AG04449 (cell line): ENCODE data around the gene HAUS7.

ENCODE experiments used
- CTCF ChIA-PET: fragments of 350-600 bp; formaldehyde crosslinking; extraction: SDS; loops from one replicate; lab custom pipeline; 2021; ENCODE audit warnings: antibody characterized with exemption; lab: Yijun Ruan, JAX
- POLR2A ChIA-PET: fragments of 400-600, 350-600 bp; formaldehyde crosslinking; extraction: SDS; loops from one replicate; lab custom pipeline; 2020; ENCODE audit warnings: antibody characterized with exemption, inconsistent platforms; lab: Yijun Ruan, JAX
- DNase-seq: peaks from one replicate; pipeline ENCODE4 v3.0.0-alpha.2; 2010; ENCODE audit warnings: low read depth, low spot score
- H3K4me3 ChIP-seq: 2 replicates; pipeline ENCODE4 v1.5.1; 2011; ENCODE audit warnings: low read depth, mild to moderate bottlenecking, control low read depth, low read length
- CTCF ChIP-seq: IDR thresholded peaks from one replicate; pipeline ENCODE4 v1.5.1; 2011; ENCODE audit warnings: mild to moderate bottlenecking, moderate library complexity, low read length, control low read depth, inconsistent platforms; ENCODE audit not compliant: insufficient read depth; ENCODE audit errors: missing control alignments

Gene HAUS7

GRCh38 chrX:153474718-153475117 lies 4.3 kb upstream of the HAUS7 start:
- TF ChIP-seq CTCF: no peak
- no peak overlapping the region for H3K4me3 ChIP-seq
- ChIA-PET CTCF (interaction anchor here (9.1 kb wide), 1 partner anchor 34 kb away, joined by 166 read pairs; no protein-coding TSS in a partner anchor), POLR2A (interaction anchor here (2.7 kb wide), 1 partner anchor 17 kb away, joined by 7 read pairs; no protein-coding TSS in a partner anchor)
- DNase-seq: no peak

- ChIA-PET POLR2A (interaction anchor here (0.9 kb wide), 1 partner anchor 19 kb away, joined by 4 read pairs; no protein-coding TSS in a partner anchor), CTCF (interaction anchor here (0.8 to 9.1 kb wide), 5 partner anchors 13 to 65 kb away, joined by 3 to 166 read pairs (median 27); partner anchors contain the start of gene BGN)
- no peak for DNase-seq
- H3K4me3 ChIP-seq: no peak overlapping the region
- no peak for TF ChIP-seq CTCF
These were observed 3.9 kb upstream of the HAUS7 start for GRCh38 chrX:153474266-153474665.

DNA sequence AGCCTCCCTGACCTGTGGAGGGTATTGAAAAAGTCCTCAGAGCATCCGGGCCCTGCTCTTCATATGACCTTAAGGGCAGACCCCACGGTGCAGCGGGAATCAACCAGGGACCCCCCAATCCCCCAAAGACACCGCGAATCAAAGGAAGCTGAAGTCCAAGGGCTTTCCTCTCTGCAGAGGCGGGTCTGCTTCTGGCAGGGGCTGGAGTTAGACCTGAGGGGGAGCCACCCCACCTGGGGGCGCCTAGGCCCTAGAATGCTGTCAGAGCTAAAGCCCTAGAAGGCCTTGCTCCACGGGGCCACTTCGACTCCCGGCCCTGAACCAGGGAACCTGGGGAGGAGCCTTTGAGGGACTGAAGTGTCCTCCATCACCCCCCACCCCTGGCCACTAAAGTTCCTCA lies 2.8 kb upstream of the HAUS7 start:
- H3K4me3 ChIP-seq: no peak overlapping the region
- DNase-seq: no peak
- no peak for TF ChIP-seq CTCF
- ChIA-PET CTCF (interaction anchor here (0.7 to 9.1 kb wide), 5 partner anchors 12 to 66 kb away, joined by 3 to 166 read pairs (median 27); partner anchors contain the start of gene BGN), POLR2A (interaction anchor here (0.9 kb wide), 1 partner anchor 21 kb away, joined by 4 read pairs; no protein-coding TSS in a partner anchor)

DNA sequence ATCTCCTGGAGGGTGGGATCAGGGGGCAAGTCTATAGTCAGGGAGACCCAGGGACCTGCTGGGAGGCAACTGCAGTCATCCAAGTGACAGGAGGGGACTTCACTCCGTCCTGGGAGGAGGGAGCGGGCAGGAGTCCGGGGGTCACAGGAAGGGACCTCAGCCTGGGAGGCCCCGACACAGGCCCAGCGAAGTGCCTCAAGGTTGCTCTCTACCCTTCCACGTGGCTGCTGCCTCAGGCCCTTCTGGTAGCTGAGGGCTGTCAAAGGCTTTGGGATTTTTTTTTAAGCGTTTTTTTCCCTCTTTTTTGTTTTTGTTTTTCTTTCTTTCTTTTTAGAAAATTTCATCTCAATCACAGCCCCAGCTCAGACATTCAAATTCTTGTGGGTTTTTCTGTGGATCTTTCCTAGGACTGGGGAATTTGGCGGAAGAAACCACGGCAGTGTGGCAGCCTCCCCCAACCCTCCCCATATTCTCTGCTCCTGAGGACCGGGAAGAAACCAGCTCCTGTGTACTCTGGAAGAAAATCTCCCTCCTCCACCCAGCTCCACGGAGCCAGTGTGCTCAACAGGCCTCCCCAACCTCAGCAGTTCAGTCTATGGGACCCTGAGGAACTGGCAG lies 1.4 kb upstream of the HAUS7 start:
- H3K4me3 ChIP-seq: no peak overlapping the region
- no peak for TF ChIP-seq CTCF
- POLR2A ChIA-PET: interaction anchor here (0.6 to 2.9 kb wide), 6 partner anchors 23 to 44 kb away, joined by 3 to 20 read pairs (median 6); partner anchors contain the start of gene BGN
- no peak for DNase-seq
- CTCF ChIA-PET: interaction anchor here (1.0 to 9.1 kb wide), 11 partner anchors 11 to 48 kb away, joined by 3 to 166 read pairs (median 10); partner anchors contain the start of gene BGN

DNA sequence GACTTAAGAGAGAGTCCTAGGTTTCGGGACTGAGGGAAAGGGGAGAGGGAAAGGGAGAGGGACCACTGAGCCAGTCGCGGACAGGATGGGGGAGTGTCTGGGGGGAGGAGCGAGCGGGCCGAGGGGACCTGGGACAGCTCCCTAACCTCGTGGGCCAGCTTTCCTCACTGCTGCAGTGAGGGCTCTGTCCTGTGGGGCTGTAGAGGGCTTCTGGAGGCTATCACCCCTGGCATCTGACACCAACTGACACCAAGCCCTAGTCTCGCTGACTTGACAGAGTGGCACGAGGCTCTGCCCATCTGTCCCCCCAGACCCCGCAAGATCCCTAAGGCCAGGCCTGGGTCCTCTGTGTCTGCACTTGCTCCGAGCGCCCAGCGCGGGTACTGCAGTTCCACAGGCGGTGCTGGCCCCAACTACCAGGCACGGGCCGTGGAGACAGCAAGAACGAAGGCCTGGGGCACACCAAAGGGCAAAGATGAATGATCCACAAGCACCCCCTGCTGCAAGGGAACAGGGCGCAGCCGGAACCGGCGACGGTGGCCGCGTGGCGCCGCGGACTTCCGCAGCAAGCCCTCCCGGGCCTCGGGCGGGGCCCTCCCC lies 465 bp downstream of the HAUS7 start:
- POLR2A ChIA-PET: interaction anchor here (0.6 to 2.9 kb wide), 5 partner anchors 25 to 45 kb away, joined by 3 to 20 read pairs (median 9); partner anchors contain the start of gene BGN
- no peak for DNase-seq

More for the DNA sequence above, 465 bp downstream of the HAUS7 start:
- CTCF ChIA-PET: interaction anchor here (0.8 to 9.1 kb wide), 11 partner anchors 9 to 437 kb away, joined by 3 to 166 read pairs (median 10); partner anchors contain the start of gene BGN
- no peak for TF ChIP-seq CTCF
- peak overlapping the region; percentile 65 for H3K4me3 ChIP-seq
